Ascending aorta (tissue), 2 donors: ENCODE measurements around the gene PRKCA. TPM values are rescaled to one million over a fixed set of nuclear protein-coding genes. Genes with fewer than 3 reads are reported as not detected.

ENCODE experiments used
- DNase-seq, 2 donors: peaks; one replicate each; pipeline ENCODE4 v3.0.0-alpha.2; 2019; ENCODE audit warnings: low spot score in 2 of 2
- H3K27ac ChIP-seq, 2 donors: fragments of 200-600 bp; sonication (generic); one replicate each; pipeline ENCODE4 v1.5.1; 2016 to 2017; ENCODE audit warnings: mild to moderate bottlenecking in 1 of 2
- H3K27me3 ChIP-seq: fragments of 200-600 bp; sonication (generic); one replicate; pipeline ENCODE4 v1.5.1; 2017
- H3K36me3 ChIP-seq, 2 donors: fragments of 200-600 bp; sonication (generic); one replicate each; pipeline ENCODE4 v1.5.1; 2016
- H3K4me1 ChIP-seq, 2 donors: fragments of 200-600 bp; sonication (generic); one replicate each; pipeline ENCODE4 v1.5.1; 2016 to 2017; ENCODE audit warnings: mild to moderate bottlenecking in 1 of 2
- H3K4me3 ChIP-seq, 2 donors: fragments of 200-600 bp; sonication (generic); one replicate each; pipeline ENCODE4 v1.5.1; 2016 to 2017; ENCODE audit warnings: mild to moderate bottlenecking in 1 of 2
- H3K9me3 ChIP-seq, 2 donors: fragments of 200-600 bp; sonication (generic); one replicate each; pipeline ENCODE4 v1.5.1; 2016
- CTCF ChIP-seq, 3 experiments: fragments of 200-600 bp in 2 of 3; fragments of 450-650 bp in 1 of 3; sonication (generic) in 2 of 3; IDR thresholded peaks; one replicate each; pipeline ENCODE4 v1.5.1; 2016 to 2019; ENCODE audit warnings: antibody characterized with exemption in 3 of 3, mild to moderate bottlenecking in 1 of 3, moderate library complexity in 1 of 3
- intact Hi-C: fragments of 100-400 bp; cut with DNase I; formaldehyde crosslinking; loops from one replicate; pipeline ENCODE4 v1.15.1; 2023
- total RNA-seq: library from RNA; depleted of rRNA; stranded (reverse); fragments of >200 nt; gene quantifications from one replicate; pipeline ENCODE4 v1.1.0, GENCODE V29; 2016

The PRKCA gene
- total RNA-seq, 1 donor from 2014 or later, result 3.2 TPM

DNA sequence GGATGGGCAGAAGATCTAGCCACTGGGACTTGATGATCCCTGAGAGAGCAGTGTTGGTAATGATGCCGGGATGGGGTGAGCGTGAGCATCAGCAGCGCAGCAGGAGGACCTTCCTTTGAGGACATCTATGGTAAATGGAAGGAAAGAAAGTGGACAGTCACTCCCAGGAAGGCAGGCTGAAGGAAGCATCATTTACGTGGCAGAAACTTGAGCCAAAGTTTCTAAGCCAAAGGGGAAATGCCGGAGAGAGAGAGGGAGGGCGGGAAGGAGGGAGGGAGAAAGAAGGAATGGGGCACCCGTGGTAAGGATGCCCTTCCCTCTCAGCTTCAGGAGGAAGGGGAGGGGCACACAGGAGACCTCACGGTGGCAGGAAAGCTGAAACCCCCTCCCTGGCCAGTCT lies 446.2 kb downstream of the PRKCA start:
- intact Hi-C loops, result no loop called here
- no peak for TF ChIP-seq CTCF (IDR thresholded peaks at IDR 0.05)
- no peaks in the 10 kb centered on the region for H3K36me3 ChIP-seq
- no peak overlapping the region for H3K27ac ChIP-seq
- H3K4me3 ChIP-seq, result no peak overlapping the region
- H3K27me3 ChIP-seq, result no peaks in the 10 kb centered on the region
- H3K4me1 ChIP-seq, result no peaks in the 10 kb centered on the region
- no peaks in the 10 kb centered on the region for H3K9me3 ChIP-seq
- no peak for DNase-seq

GRCh38 chr17:66749217-66749832 lies 446.9 kb downstream of the PRKCA start:
- no peaks in the 10 kb centered on the region for H3K27me3 ChIP-seq
- H3K4me3 ChIP-seq, result no peak overlapping the region
- DNase-seq, result no peak
- H3K27ac ChIP-seq, result no peak overlapping the region
- no peak for TF ChIP-seq CTCF (IDR thresholded peaks at IDR 0.05)
- intact Hi-C loops, result no loop called here
- H3K4me1 ChIP-seq, result no peaks in the 10 kb centered on the region
- no peaks in the 10 kb centered on the region for H3K9me3 ChIP-seq
- no peaks in the 10 kb centered on the region for H3K36me3 ChIP-seq

DNA sequence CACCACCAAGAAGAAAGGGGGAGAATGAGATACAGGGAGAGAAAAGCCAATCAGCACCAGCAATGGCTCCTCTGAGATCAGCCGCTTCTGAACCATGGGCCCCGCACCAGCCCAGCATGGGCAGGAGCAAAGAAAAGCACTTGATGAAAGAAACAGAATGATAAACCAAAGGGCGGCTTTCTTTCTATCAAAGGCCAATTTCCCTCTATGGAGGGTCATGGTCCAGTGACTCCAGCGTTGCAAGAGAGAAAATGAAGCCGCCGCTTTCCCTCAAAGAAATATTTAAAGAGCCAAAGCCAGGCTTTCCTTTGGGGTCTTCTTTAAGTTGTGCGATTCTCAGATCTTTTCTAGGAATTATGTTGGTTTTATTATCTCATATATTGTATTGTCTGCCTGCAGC lies 447.7 kb downstream of the PRKCA start:
- no peak for DNase-seq
- H3K27me3 ChIP-seq, result no peaks in the 10 kb centered on the region
- H3K4me3 ChIP-seq, result no peak overlapping the region
- intact Hi-C loops, result no loop called here
- TF ChIP-seq CTCF (IDR thresholded peaks at IDR 0.05), result no peak
- H3K9me3 ChIP-seq, result no peaks in the 10 kb centered on the region
- no peak overlapping the region for H3K27ac ChIP-seq
- H3K36me3 ChIP-seq, result no peaks in the 10 kb centered on the region
- H3K4me1 ChIP-seq, result no peaks in the 10 kb centered on the region

DNA sequence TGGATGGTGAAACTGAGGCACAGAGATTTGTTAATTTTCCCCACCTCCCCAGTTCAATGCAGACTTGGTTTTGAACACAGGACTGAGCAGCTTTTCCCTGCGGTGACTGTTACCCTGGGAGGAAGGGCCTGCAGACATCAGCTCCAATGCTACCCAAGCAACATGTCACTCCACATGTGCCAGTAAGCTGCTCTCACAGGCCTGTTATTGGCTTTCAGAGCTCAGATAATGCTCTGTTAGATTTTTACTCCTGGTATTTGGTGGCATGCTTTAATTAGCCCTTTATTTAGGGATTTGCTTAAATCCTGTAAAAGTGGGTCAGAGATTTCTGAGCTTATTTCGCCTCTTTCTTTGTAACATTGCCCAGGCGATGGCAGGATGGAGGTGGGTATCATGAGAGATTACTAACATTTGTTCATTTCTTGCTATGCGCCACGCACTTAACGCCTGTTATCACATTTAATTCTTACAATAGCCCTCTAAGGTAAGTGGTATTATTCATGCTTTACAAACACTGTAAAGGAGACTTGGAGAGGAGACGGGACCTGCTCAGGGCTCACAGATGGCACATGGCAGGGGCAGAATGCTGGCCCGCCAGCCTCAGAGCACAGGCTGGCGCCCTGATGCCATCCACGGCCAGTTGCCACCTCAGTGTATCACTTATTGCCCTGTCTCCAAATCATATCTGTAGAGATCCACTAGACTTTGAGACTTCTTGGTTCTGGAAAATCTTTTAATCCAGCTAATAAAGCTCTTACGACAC lies 448.5 kb downstream of the PRKCA start:
- H3K27ac ChIP-seq, result no peak overlapping the region
- intact Hi-C loops, result no loop called here
- no peak for DNase-seq
- H3K27me3 ChIP-seq, result no peaks in the 10 kb centered on the region
- H3K4me3 ChIP-seq, result no peak overlapping the region
- no peak for TF ChIP-seq CTCF (IDR thresholded peaks at IDR 0.05)
- no peaks in the 10 kb centered on the region for H3K36me3 ChIP-seq
- H3K9me3 ChIP-seq, result no peaks in the 10 kb centered on the region
- no peaks in the 10 kb centered on the region for H3K4me1 ChIP-seq

GRCh38 chr17:66751771-66752170 lies 449.4 kb downstream of the PRKCA start:
- Histone ChIP-seq H3K36me3 (no peaks in the 10 kb centered on the region), H3K27me3 (no peaks in the 10 kb centered on the region), H3K27ac (no peak overlapping the region), H3K4me3 (no peak overlapping the region), H3K4me1 (no peaks in the 10 kb centered on the region), H3K9me3 (no peaks in the 10 kb centered on the region)
- intact Hi-C loops, result no loop called here
- TF ChIP-seq CTCF (IDR thresholded peaks at IDR 0.05), result no peak
- no peak for DNase-seq
